Measurements from ENCODE around the gene SAMMSON.

The SAMMSON gene

GRCh38 chr3:70119879-70120278 lies 120.3 kb downstream of the SAMMSON start:
- TF ChIP-seq POLR2AphosphoS5 (IDR thresholded peaks at IDR 0.05; ENCODE audit: low read depth, low read length) (no peak), SIN3A (IDR thresholded peaks at IDR 0.05; ENCODE audit: borderline replicate concordance, insufficient read depth, low read length) (no peak), REST (IDR thresholded peaks at IDR 0.05; ENCODE audit: insufficient read depth in 1 of 2, low read depth in 2 of 2, low read length in 2 of 2) (no peak), FOXP2 (optimal IDR thresholded peaks at IDR 0.05; ENCODE audit: borderline replicate concordance, extremely low read depth, extremely low read length, insufficient read depth) (no peak), TAF1 (IDR thresholded peaks at IDR 0.05; ENCODE audit: borderline replicate concordance, insufficient read depth, low read length) (no peak)
